ENCODE measurements around the gene FAAH2.

Gene FAAH2

DNA sequence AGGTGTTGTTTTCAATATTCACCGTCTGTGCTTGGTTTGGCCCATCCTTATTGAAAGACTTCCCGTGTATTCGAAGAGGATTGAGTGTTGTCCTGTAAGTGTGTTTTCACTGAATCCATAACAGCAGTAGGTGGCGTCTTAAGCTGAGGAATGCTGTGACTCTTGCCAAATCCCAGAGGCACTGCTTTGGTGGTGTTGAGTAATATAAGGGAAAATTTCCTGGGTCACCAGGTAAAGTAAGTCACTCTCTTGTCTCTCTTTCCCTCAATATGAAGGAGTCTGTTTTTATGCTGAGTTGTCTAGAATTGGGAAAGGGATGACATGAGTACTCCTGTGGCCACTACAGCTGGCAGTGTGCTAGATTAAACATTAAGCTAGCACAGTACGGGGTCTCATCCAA lies 158.6 kb downstream of the FAAH2 start:
- no peak for DNase-seq (ENCODE audit: insufficient read length, low spot score)
- TF ChIP-seq POLR2A (IDR thresholded peaks at IDR 0.05; ENCODE audit: low read depth, low read length), result no peak
- FAIRE-seq, result no peak

DNA sequence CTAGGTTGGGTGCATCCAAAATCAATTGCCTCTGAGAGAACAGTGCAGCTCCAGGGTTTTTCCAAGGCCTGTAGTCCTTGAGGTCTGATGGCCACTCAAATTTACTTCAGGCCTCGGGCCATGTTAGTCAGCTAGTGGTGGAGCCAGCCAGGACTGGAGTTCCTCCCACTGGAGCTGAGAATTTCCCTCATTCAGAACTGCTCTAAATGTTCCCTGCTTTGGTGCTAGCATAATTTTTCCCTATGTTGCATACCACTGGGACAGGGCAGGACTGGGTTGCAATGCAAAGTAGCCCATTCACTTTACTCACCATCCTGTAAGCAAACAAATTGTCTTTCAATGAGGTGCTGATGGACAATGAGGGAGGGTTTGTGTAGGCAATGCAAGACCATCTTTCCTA lies 159.3 kb downstream of the FAAH2 start:
- no peak for DNase-seq (ENCODE audit: insufficient read length, low spot score)
- TF ChIP-seq POLR2A (IDR thresholded peaks at IDR 0.05; ENCODE audit: low read depth, low read length), result no peak
- FAIRE-seq, result no peak

DNA sequence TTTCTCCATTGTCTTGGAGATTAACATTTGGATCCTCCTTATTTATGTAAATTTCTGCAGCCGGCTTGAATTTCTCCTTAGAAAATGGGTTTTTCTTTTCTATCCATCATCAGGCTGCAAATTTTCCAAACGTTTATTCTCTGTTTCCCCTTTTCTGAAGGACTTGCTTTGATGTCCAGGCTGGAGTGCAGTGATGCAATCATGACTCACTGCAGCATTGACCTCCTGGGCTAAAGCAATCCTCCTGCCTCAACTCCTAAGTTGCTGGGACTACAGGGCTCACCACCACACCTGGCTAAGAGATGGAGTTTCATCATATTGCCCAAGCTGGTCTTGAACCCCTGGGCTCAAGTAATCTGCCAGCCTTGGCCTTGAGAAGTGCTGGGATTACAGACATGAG lies 161.3 kb downstream of the FAAH2 start:
- no peak for TF ChIP-seq POLR2A (IDR thresholded peaks at IDR 0.05; ENCODE audit: low read depth, low read length)
- no peak for FAIRE-seq
- DNase-seq (ENCODE audit: insufficient read length, low spot score), result no peak

DNA sequence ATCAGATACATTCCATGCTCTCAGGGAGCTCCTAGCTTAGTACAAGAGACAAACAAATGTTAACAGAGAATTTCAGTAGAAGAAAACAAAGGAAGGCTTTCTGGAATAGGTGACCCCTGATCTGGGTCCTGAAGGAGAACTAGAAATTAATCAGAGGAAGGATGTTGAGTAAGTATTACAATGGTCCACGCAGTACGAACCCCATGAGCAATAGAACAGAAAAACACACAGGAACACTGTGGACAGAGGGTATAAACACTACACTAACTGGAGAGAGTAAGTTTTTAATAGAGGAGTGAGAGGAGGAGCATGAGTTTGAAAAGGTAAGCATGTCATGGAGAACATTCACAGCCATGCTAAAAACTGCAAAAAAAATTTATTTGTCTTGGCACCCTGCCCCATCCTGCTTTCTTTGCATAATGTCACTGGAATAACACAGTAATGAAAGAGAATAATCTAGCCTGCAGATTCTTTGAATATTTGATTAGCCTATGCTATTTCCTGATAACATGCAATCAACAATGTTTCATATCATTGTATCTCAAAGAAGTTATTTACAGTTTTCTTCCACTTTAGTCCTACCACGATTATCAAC lies 165.0 kb downstream of the FAAH2 start:
- FAIRE-seq (no peak), DNase-seq (ENCODE audit: insufficient read length, low spot score) (no peak)
- TF ChIP-seq POLR2A (IDR thresholded peaks at IDR 0.05; ENCODE audit: low read depth, low read length), result no peak

DNA sequence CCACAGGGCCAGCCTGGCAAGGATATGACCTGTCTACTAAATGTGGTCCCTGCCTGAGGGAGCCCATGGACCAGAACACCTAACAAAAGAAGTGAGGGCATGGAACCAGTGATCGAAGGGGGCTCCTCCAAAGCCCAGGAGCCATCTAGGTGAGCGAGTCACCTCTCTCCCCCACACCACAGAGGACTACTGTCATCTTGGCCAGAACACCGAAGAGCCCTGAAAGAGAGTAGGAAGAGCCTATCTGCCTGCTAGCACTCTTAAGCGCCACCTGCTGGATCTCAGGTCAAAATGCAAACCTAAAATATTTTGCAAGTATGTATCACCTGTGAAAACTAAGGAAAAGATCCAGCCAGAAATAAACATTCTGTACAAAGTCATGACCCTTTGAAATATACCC lies 167.4 kb downstream of the FAAH2 start:
- TF ChIP-seq POLR2A (IDR thresholded peaks at IDR 0.05; ENCODE audit: low read depth, low read length), result no peak
- no peak for FAIRE-seq
- no peak for DNase-seq (ENCODE audit: insufficient read length, low spot score)

DNA sequence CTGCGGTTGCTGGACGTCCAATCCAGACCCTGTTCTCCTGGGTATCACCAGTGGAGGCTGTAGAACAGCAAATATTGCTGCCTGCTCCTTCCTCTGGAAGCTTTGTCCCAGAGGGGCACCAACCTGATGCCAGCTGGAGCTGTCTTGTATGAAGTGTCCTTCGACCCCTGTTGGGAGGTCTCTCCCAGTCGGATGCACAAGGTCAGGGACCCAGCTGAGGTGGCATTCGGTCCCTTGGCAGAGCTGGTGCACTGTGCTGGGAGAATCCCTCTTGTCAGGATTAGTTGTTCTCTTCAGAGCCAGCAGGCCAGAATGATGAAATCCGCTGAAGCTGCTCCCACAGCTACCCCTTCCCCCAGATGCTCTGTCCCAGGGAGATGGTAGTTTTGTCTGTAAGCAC lies 195.0 kb downstream of the FAAH2 start:
- FAIRE-seq (no peak), DNase-seq (ENCODE audit: insufficient read length, low spot score) (no peak)
- no peak for TF ChIP-seq POLR2A (IDR thresholded peaks at IDR 0.05; ENCODE audit: low read depth, low read length)

DNA sequence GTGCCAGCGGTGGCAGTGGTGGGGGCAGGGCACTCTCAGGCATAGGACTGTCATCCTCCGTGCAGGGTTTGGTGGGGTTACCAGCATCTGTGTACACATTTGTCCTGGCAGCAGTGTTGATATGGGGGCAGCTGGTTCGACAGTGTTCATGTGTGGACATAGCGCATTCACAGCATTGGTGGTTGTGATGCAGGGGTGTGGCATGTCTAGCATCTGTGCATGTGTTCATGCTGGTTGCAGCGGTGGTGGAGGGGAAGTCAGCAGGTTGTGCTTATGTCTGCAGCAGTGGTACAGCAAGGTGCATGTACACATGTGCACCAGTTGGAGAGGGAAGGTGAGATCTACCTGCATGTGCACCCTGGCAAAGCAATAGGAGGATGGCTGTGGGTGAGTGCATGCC lies 230.0 kb downstream of the FAAH2 start:
- FAIRE-seq (no peak), DNase-seq (ENCODE audit: insufficient read length, low spot score) (no peak)

DNA sequence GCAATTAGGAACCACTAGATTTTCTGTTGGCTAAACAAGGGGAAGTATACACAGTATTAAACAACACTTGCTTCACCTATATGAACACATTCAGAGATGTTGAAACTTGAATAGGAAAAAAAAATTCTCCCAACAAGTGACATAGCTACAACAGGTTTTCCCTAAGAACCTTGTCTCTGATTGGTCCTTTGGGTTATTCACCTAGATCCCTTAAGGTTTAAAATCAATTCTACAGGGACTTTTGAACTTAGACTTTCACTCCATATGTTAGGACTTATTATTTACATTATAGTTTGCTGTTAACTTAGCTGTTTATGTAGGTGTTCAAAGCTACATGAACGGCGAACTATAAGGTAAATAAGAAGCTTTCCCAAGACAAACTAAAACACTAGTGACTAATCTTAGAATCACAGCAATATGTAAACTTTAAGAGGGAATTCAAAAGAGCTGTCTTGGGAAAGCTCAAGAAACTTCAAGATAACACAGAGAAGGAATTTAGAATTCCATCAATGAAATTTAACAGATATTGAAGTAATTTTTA lies 233.1 kb downstream of the FAAH2 start:
- no peak for FAIRE-seq
- no peak for DNase-seq (ENCODE audit: insufficient read length, low spot score)
- TF ChIP-seq POLR2A (IDR thresholded peaks at IDR 0.05; ENCODE audit: low read depth, low read length), result no peak

More for the DNA sequence above, 230.0 kb downstream of the FAAH2 start:
- TF ChIP-seq POLR2A (IDR thresholded peaks at IDR 0.05; ENCODE audit: low read depth, low read length), result no peak

DNA sequence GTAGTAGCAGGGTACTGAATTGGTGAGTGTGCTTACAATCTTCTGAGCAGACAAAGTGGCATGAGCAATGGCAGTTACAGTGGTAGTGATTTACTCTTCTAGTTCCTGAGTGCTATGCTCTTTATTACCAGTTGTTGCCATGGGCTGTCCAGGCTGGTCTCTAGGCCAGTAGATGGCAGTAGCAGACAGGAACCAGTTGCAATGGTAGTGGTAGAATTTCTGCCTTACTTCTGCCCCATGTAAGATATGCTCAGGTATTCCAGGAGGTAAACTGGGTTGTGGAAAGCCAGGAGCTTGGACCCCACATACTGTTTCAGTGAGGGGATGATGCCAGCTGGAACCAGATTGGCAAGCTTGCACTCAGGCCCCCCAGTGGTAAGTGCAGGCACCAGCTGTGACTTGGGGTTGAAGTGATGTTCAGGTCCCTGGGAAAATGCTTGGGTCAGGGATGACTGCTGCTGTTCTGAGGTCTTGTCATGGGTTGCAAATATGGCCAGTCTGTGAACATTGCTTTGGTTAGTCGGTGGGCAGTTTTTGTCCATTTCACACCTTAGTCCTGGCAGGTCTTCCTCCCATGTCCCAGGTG lies 242.3 kb downstream of the FAAH2 start:
- FAIRE-seq (no peak), DNase-seq (ENCODE audit: insufficient read length, low spot score) (no peak)
- TF ChIP-seq POLR2A (IDR thresholded peaks at IDR 0.05; ENCODE audit: low read depth, low read length), result no peak
